Adrenal gland (tissue), 12 donors: ENCODE results near the gene DNAAF3. TPM values are rescaled to one million over a fixed set of nuclear protein-coding genes. Genes with fewer than 3 reads are reported as not detected.

Source experiments
- DNase-seq, 7 donors: peaks; one replicate each; pipeline ENCODE4 v3.0.0-alpha.2; 2019 to 2020
- H3K27ac ChIP-seq, 5 donors: fragments of 200-600 bp; sonication (generic) in 4 of 5; 1 replicate in 3 of 5; 2 replicates in 2 of 5; pipeline versions ENCODE4 v1.5.1 to v1.8.0; 2016 to 2020; ENCODE audit warnings: mild to moderate bottlenecking in 1 of 5
- H3K27me3 ChIP-seq: fragments of 200-600 bp; 2 replicates; pipeline ENCODE4 v1.8.0; 2021
- H3K36me3 ChIP-seq, 2 donors: fragments of 200-600 bp; replicated peaks in 1 of 2; 1 replicate in 1 of 2; 2 replicates in 1 of 2; pipeline versions ENCODE4 v1.5.1 to v1.8.0; 2018 to 2022
- H3K4me1 ChIP-seq, 2 donors: fragments of 200-600 bp; replicated peaks in 1 of 2; 1 replicate in 1 of 2; 2 replicates in 1 of 2; pipeline versions ENCODE4 v1.5.1 to v1.8.0; 2018 to 2021
- H3K4me3 ChIP-seq, 4 donors: fragments of 200-600 bp; sonication (generic) in 3 of 4; one replicate each; pipeline ENCODE4 v1.5.1; 2016 to 2018
- H3K9me3 ChIP-seq, 3 donors: fragments of 200-600 bp; sonication (generic) in 1 of 3; replicated peaks in 1 of 3; 1 replicate in 2 of 3; 2 replicates in 1 of 3; pipeline versions ENCODE4 v1.5.1 to v1.8.0; 2016 to 2021
- CTCF ChIP-seq, 6 experiments: fragments of 450-650 bp in 4 of 6; fragments of 200-600 bp in 2 of 6; sonication (generic) in 1 of 6; IDR thresholded peaks; 1 replicate in 5 of 6; 2 replicates in 1 of 6; pipeline versions ENCODE4 v1.5.1 to v1.8.0; 2016 to 2021; ENCODE audit warnings: antibody characterized with exemption in 6 of 6, mild to moderate bottlenecking in 2 of 6, moderate library complexity in 1 of 6
- POLR2A ChIP-seq, 2 donors: fragments of 450-650 bp; IDR thresholded peaks; one replicate each; pipeline ENCODE4 v1.6.1; 2017; ENCODE audit warnings: antibody characterized with exemption in 2 of 2, mild to moderate bottlenecking in 2 of 2, moderate library complexity in 1 of 2
- WGBS, 4 donors: extraction: QIAGEN DNeasy Blood & Tissue Kit in 2 of 4; methylation state at CpG; one replicate each; pipeline versions ENCODE4 v1.1.5 to v1.1.7; 2013 to 2017; 5-methylcytosine and 5-hydroxymethylcytosine counted together
- intact Hi-C, 2 donors: fragments of 100-400 bp; cut with DNase I; formaldehyde crosslinking; loops; one replicate each; pipeline versions ENCODE4 v1.14.1 to v1.15.0; 2022 to 2023
- microRNA-seq, 3 donors: library from miRNA; unstranded; fragments of <30 nt; microRNA quantifications; one replicate each; pipeline ENCODE4, GENCODE V29; 2017 to 2020
- polyA plus RNA-seq, 3 donors: library from polyadenylated mRNA; stranded (reverse); fragments of 200-250 nt in 2 of 3; fragments of 350-450 nt in 1 of 3; fragmentation: Illumina TruSeq in 1 of 3; extraction: RNeasy Lipid Tissue Mini Kit (QIAGEN cat#74804) in 1 of 3; gene quantifications; one replicate each; pipeline ENCODE4 v1.2.3, GENCODE V29; 2013 to 2014
- small RNA-seq, 2 donors: library from RNA; depleted of rRNA; stranded (forward); fragments of <200 nt; gene quantifications; one replicate each; pipeline ENCODE3, GENCODE V24; 2016
- total RNA-seq, 9 donors: library from RNA; depleted of rRNA in 4 of 9; stranded (reverse); fragments of >200 nt in 4 of 9; fragments of 120-200 nt in 1 of 9; fragmentation: NEBNext Ultra II Directional in 1 of 9; extraction: Animal tissue kit (Norgen Biotek cat#: 25700) in 1 of 9; gene quantifications; one replicate each; pipeline versions ENCODE4 v1.1.0 to v1.2.4, GENCODE V29; 2013 to 2023
- donor health status: healthy with polysubstance abuse.
- donor health status: Bipolar disorder and iron deficiency.
- donor health status: DM: yes; HTN: yes; CAD: no.
- donor health status: DM: no; HTN: no; CAD: no.
- donor health status: DM: no; HTN: no; CAD: no.
- donor health status: DM: yes; HTN: yes; CAD: no.

DNAAF3 gene
- total and polyA plus RNA-seq, 12 donors: 1.9 to 5.8 (median 3.6) TPM

GRCh38 chr19:55111238-55111831, 55.1 kb downstream of the DNAAF3 start:
- no peak for TF ChIP-seq POLR2A (IDR thresholded peaks at IDR 0.05)
- TF ChIP-seq CTCF (IDR thresholded peaks at IDR 0.05): no peak
- H3K27ac ChIP-seq: no peak overlapping the region
- WGBS, 4 donors: 78 to 89% (median 87%) methylated on average over 11 to 21 of the region's 21 CpGs
- H3K36me3 ChIP-seq: peaks cover 0 to 14% of the 10 kb centered on the region in 2 donors
- H3K27me3 ChIP-seq: no peaks in the 10 kb centered on the region
- intact Hi-C loops: no loop called here
- H3K9me3 ChIP-seq: no peaks in the 10 kb centered on the region
- no peak for DNase-seq
- H3K4me3 ChIP-seq: no peak overlapping the region
- peaks cover 13 to 26% of the 10 kb centered on the region in 2 donors for H3K4me1 ChIP-seq

GRCh38 chr19:55109527-55110291, 56.7 kb downstream of the DNAAF3 start:
- Histone ChIP-seq H3K4me3 (no peak overlapping the region), H3K36me3 (peaks cover 0 to 18% of the 10 kb centered on the region in 2 donors), H3K9me3 (no peaks in the 10 kb centered on the region), H3K4me1 (peaks cover 5 to 10% of the 10 kb centered on the region in 2 donors), H3K27ac (no peak overlapping the region), H3K27me3 (no peaks in the 10 kb centered on the region)
- intact Hi-C loops: no loop called here
- WGBS, 4 donors: 81 to 90% (median 87%) methylated on average over 8 to 20 of the region's 20 CpGs
- TF ChIP-seq POLR2A (IDR thresholded peaks at IDR 0.05): no peak
- TF ChIP-seq CTCF (IDR thresholded peaks at IDR 0.05): no peak
- DNase-seq: no peak

Small RNA genes within 50 kb of the gene (microRNA-seq; reads per million reads assigned to microRNA genes)
- gene MIR7975: 0 reads per million in 3 donors

Small RNA genes within 50 kb of the gene (small RNA-seq; reads per million reads assigned to genes)
- gene MIR7975 (0 to 0.12 reads per million in 2 donors), gene RF01210 (0 reads per million in 2 donors)

Other genes with a start within 250 kb of the DNAAF3 start
- not detected for gene NLRP7, start 219.1 kb downstream of the DNAAF3 start, total RNA-seq
- gene NLRP7, start 219.1 kb downstream of the DNAAF3 start, polyA plus RNA-seq: under 1 TPM in 1 of 3 donors, not detected in 2; 0.05 TPM
- 1 to 10 TPM in 5 of 9 donors, under 1 TPM in 4; 0.34 to 4.4 (median 1.3) TPM for gene NLRP2, start 200.2 kb downstream of the DNAAF3 start, total RNA-seq
- 1 to 10 TPM in 2 of 3 donors, under 1 TPM in 1; 0.08 to 3.9 (median 2.3) TPM for gene NLRP2, start 200.2 kb downstream of the DNAAF3 start, polyA plus RNA-seq
- under 1 TPM in 2 of 9 donors, not detected in 7; 0.11 to 0.22 TPM for gene GP6, start 128.3 kb downstream of the DNAAF3 start, total RNA-seq
- under 1 TPM in 1 of 3 donors, not detected in 2; 0.07 TPM for gene GP6, start 128.3 kb downstream of the DNAAF3 start, polyA plus RNA-seq
- 10 to 100 TPM in 6 of 9 donors, 1 to 10 TPM in 3; 6.8 to 27.9 (median 10.6) TPM for gene RDH13, start 103.5 kb downstream of the DNAAF3 start, total RNA-seq
- 1 to 10 TPM; 7.2 to 8.5 (median 7.9) TPM for gene RDH13, start 103.5 kb downstream of the DNAAF3 start, polyA plus RNA-seq
- 1 to 10 TPM in 6 of 9 donors, under 1 TPM in 2, not detected in 1; 0.60 to 4.4 (median 2.0) TPM for gene EPS8L1, start 90.7 kb downstream of the DNAAF3 start, total RNA-seq
- 1 to 10 TPM in 2 of 3 donors, not detected in 1; 3.6 to 8.0 TPM for gene EPS8L1, start 90.7 kb downstream of the DNAAF3 start, polyA plus RNA-seq
- 100 to 1,000 TPM in 1 of 9 donors, 10 to 100 TPM in 8; 45.8 to 113 (median 74.2) TPM for gene PPP1R12C, start 49.0 kb downstream of the DNAAF3 start, total RNA-seq
- 100 to 1,000 TPM in 2 of 3 donors, 10 to 100 TPM in 1; 22.1 to 251 (median 220) TPM for gene PPP1R12C, start 49.0 kb downstream of the DNAAF3 start, polyA plus RNA-seq
- 10 to 100 TPM in 1 of 9 donors, 1 to 10 TPM in 1, under 1 TPM in 4, not detected in 3; 0.36 to 11.1 (median 0.90) TPM for gene TNNT1, start 17.4 kb downstream of the DNAAF3 start, total RNA-seq
- 1 to 10 TPM in 1 of 3 donors, under 1 TPM in 1, not detected in 1; 0.48 to 2.5 TPM for gene TNNT1, start 17.4 kb downstream of the DNAAF3 start, polyA plus RNA-seq
- gene TNNI3, start 8.9 kb downstream of the DNAAF3 start, total RNA-seq: 100 to 1,000 TPM in 1 of 9 donors, 10 to 100 TPM in 1, 1 to 10 TPM in 1, not detected in 6; 9.7 to 461 (median 20.5) TPM
- gene TNNI3, start 8.9 kb downstream of the DNAAF3 start, polyA plus RNA-seq: 10 to 100 TPM in 2 of 3 donors, under 1 TPM in 1; 0.51 to 25.3 (median 24.4) TPM
- gene SYT5, start 13.7 kb upstream of the DNAAF3 start, total RNA-seq: 10 to 100 TPM in 2 of 9 donors, 1 to 10 TPM in 2, under 1 TPM in 2, not detected in 3; 0.07 to 12.1 (median 3.5) TPM
- gene SYT5, start 13.7 kb upstream of the DNAAF3 start, polyA plus RNA-seq: 10 to 100 TPM; 19.5 to 52.0 (median 22.1) TPM
- gene PTPRH, start 42.9 kb upstream of the DNAAF3 start, total RNA-seq: 100 to 1,000 TPM in 1 of 9 donors, 10 to 100 TPM in 8; 42.8 to 159 (median 54.8) TPM
- gene PTPRH, start 42.9 kb upstream of the DNAAF3 start, polyA plus RNA-seq: 10 to 100 TPM; 30.1 to 54.9 (median 34.9) TPM
- 1 to 10 TPM; 1.5 to 5.2 (median 4.1) TPM for gene TMEM86B, start 62.1 kb upstream of the DNAAF3 start, total RNA-seq
- 10 to 100 TPM in 2 of 3 donors, under 1 TPM in 1; 0.20 to 47.8 (median 23.1) TPM for gene TMEM86B, start 62.1 kb upstream of the DNAAF3 start, polyA plus RNA-seq
- 100 to 1,000 TPM in 2 of 9 donors, 10 to 100 TPM in 7; 28.9 to 116 (median 87.2) TPM for gene PPP6R1, start 92.4 kb upstream of the DNAAF3 start, total RNA-seq
- gene PPP6R1, start 92.4 kb upstream of the DNAAF3 start, polyA plus RNA-seq: 100 to 1,000 TPM in 1 of 3 donors, 10 to 100 TPM in 2; 33.4 to 102 (median 56.1) TPM
- gene HSPBP1, start 113.5 kb upstream of the DNAAF3 start, total RNA-seq: 10 to 100 TPM; 22.0 to 46.0 (median 31.8) TPM
- gene HSPBP1, start 113.5 kb upstream of the DNAAF3 start, polyA plus RNA-seq: 10 to 100 TPM; 18.8 to 49.8 (median 49.2) TPM
- 10 to 100 TPM in 7 of 9 donors, 1 to 10 TPM in 2; 2.0 to 24.9 (median 13.1) TPM for gene BRSK1, start 117.4 kb upstream of the DNAAF3 start, total RNA-seq
- gene BRSK1, start 117.4 kb upstream of the DNAAF3 start, polyA plus RNA-seq: 10 to 100 TPM in 2 of 3 donors, 1 to 10 TPM in 1; 7.2 to 64.3 (median 27.6) TPM
- gene TMEM150B, start 158.7 kb upstream of the DNAAF3 start, total RNA-seq: 10 to 100 TPM in 2 of 9 donors, 1 to 10 TPM in 6, under 1 TPM in 1; 0.11 to 20.8 (median 7.9) TPM
- gene TMEM150B, start 158.7 kb upstream of the DNAAF3 start, polyA plus RNA-seq: 1 to 10 TPM in 2 of 3 donors, under 1 TPM in 1; 0.51 to 4.7 (median 2.5) TPM
- gene KMT5C, start 173.3 kb upstream of the DNAAF3 start, total RNA-seq: 10 to 100 TPM in 6 of 9 donors, 1 to 10 TPM in 3; 3.9 to 38.3 (median 14.9) TPM
- gene KMT5C, start 173.3 kb upstream of the DNAAF3 start, polyA plus RNA-seq: 10 to 100 TPM in 2 of 3 donors, 1 to 10 TPM in 1; 1.4 to 56.7 (median 30.3) TPM
- gene COX6B2, start 188.1 kb upstream of the DNAAF3 start, total RNA-seq: under 1 TPM in 2 of 9 donors, not detected in 7; 0.17 to 0.18 TPM
- gene COX6B2, start 188.1 kb upstream of the DNAAF3 start, polyA plus RNA-seq: not detected
- gene GARIN5B, start 196.6 kb upstream of the DNAAF3 start, total RNA-seq: not detected
- not detected for gene GARIN5B, start 196.6 kb upstream of the DNAAF3 start, polyA plus RNA-seq
- gene IL11, start 203.8 kb upstream of the DNAAF3 start, total RNA-seq: under 1 TPM in 2 of 9 donors, not detected in 7; 0.17 to 0.28 TPM
- gene IL11, start 203.8 kb upstream of the DNAAF3 start, polyA plus RNA-seq: 1 to 10 TPM in 1 of 3 donors, under 1 TPM in 1, not detected in 1; 0.24 to 1.1 TPM
- 1 to 10 TPM in 2 of 9 donors, under 1 TPM in 1, not detected in 6; 0.55 to 2.3 (median 1.1) TPM for gene TMEM190, start 210.2 kb upstream of the DNAAF3 start, total RNA-seq
- gene TMEM190, start 210.2 kb upstream of the DNAAF3 start, polyA plus RNA-seq: 10 to 100 TPM in 1 of 3 donors, 1 to 10 TPM in 1, under 1 TPM in 1; 0.62 to 63.0 (median 4.7) TPM
- gene TMEM238, start 217.7 kb upstream of the DNAAF3 start, total RNA-seq: 1 to 10 TPM in 8 of 9 donors, under 1 TPM in 1; 0.28 to 9.3 (median 2.9) TPM
- under 1 TPM in 1 of 3 donors, not detected in 2; 0.13 TPM for gene TMEM238, start 217.7 kb upstream of the DNAAF3 start, polyA plus RNA-seq
- gene RPL28, start 219.3 kb upstream of the DNAAF3 start, total RNA-seq: 1,000 to 10,000 TPM in 4 of 9 donors, 100 to 1,000 TPM in 5; 194 to 2,378 (median 694) TPM
- 1,000 to 10,000 TPM in 2 of 3 donors, 100 to 1,000 TPM in 1; 577 to 2,804 (median 2,164) TPM for gene RPL28, start 219.3 kb upstream of the DNAAF3 start, polyA plus RNA-seq
- gene UBE2S, start 241.2 kb upstream of the DNAAF3 start, total RNA-seq: 10 to 100 TPM; 13.0 to 57.1 (median 20.3) TPM
- gene UBE2S, start 241.2 kb upstream of the DNAAF3 start, polyA plus RNA-seq: 10 to 100 TPM in 2 of 3 donors, 1 to 10 TPM in 1; 8.8 to 18.0 (median 11.9) TPM